ENCODE data around the gene MED28.

Gene MED28

DNA sequence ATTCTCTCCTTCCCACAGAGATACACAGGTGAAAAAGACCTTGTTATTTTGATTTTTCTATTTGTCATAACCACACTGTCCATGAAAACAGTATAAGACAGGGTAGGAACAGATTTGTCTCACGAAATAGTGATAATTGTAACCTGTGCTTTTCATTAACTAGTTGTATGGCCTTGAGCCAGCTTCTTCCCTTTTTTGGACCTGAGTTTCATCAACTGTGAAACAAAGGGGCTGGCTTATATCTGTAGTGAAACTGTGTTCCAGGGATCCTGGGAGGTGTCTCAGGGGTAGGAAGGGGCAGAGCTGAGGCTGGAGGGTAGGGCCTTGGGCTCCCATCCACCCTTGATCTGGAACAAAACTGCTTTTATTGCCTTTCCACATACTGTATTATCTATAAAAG, 50.9 kb downstream of the MED28 start:
- Histone ChIP-seq H3K9me3 (replicated peaks in 1 of 11) (peaks cover 0 to 14% (median 0%) of the 10 kb centered on the region in 11 experiments; a peak in 4 of 22 replicates), H3K4me1 (peaks cover 49 to 81% (median 63%) of the 10 kb centered on the region in 10 experiments), H4K20me1 (no peaks in the 10 kb centered on the region), H3K4me2 (peak overlapping the region; percentile 63 to 82 (median 73)), H3K9ac (peak overlapping the region in 3 of 11 experiments; percentile 19 to 34 (median 33); a peak in 4 of 22 replicates), H3K4me3 (no peak overlapping the region; a peak in 1 of 20 replicates), H3K27me3 (no peaks in the 10 kb centered on the region), H3K27ac (peak overlapping the region in 9 of 11 experiments; percentile 34 to 73 (median 57); a peak in 16 of 22 replicates), H3K36me3 (no peaks in the 10 kb centered on the region)
- TF ChIP-seq Cebpa-rat (IDR thresholded peaks at IDR 0.05): no peak

GRCh38 chr4:17665852-17666251, 51.4 kb downstream of the MED28 start:
- Histone ChIP-seq H3K4me1 (peaks cover 49 to 76% (median 63%) of the 10 kb centered on the region in 10 experiments), H3K27ac (peak overlapping the region in 7 of 11 experiments; percentile 34 to 73 (median 57); a peak in 9 of 22 replicates), H3K36me3 (no peaks in the 10 kb centered on the region), H3K4me2 (peak overlapping the region; percentile 63 to 82 (median 73)), H3K9me3 (replicated peaks in 1 of 11) (peaks cover 0 to 14% (median 0%) of the 10 kb centered on the region in 11 experiments; a peak in 5 of 22 replicates), H3K9ac (no peak overlapping the region), H4K20me1 (no peaks in the 10 kb centered on the region), H3K4me3 (no peak overlapping the region), H3K27me3 (no peaks in the 10 kb centered on the region)
- TF ChIP-seq Cebpa-rat (IDR thresholded peaks at IDR 0.05): no peak

DNA sequence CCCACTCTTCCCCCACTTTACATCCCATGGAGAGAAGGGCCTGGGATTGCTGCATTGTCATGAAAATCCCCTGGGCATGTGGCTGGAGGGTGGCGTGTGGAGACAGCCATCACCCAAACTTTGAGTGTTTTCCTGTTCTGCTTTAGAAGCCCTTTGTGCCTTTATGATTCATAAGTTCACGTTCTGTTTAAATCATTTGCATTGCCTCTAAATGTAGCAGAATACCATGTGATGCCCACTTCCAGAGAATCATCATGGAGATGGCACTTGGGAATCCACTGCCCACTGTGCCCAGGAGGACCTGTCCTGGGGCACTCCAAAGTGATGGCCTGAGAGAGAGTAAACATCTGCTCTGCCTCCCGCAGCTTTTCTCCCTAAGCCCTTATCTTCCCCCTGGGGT, 52.8 kb downstream of the MED28 start:
- Histone ChIP-seq H3K4me1 (peaks cover 47 to 62% (median 57%) of the 10 kb centered on the region in 10 experiments), H3K27me3 (no peaks in the 10 kb centered on the region), H3K4me3 (no peak overlapping the region), H3K27ac (peak overlapping the region in 2 of 11 experiments; percentile 1 to 7; a peak in 3 of 22 replicates), H3K36me3 (no peaks in the 10 kb centered on the region), H3K4me2 (peak overlapping the region; percentile 37 to 82 (median 58)), H3K9ac (no peak overlapping the region), H4K20me1 (no peaks in the 10 kb centered on the region), H3K9me3 (replicated peaks in 1 of 11) (peaks cover 6 to 19% (median 12%) of the 10 kb centered on the region in 11 experiments; a peak in 16 of 22 replicates)
- no peak for TF ChIP-seq Cebpa-rat (IDR thresholded peaks at IDR 0.05)

DNA sequence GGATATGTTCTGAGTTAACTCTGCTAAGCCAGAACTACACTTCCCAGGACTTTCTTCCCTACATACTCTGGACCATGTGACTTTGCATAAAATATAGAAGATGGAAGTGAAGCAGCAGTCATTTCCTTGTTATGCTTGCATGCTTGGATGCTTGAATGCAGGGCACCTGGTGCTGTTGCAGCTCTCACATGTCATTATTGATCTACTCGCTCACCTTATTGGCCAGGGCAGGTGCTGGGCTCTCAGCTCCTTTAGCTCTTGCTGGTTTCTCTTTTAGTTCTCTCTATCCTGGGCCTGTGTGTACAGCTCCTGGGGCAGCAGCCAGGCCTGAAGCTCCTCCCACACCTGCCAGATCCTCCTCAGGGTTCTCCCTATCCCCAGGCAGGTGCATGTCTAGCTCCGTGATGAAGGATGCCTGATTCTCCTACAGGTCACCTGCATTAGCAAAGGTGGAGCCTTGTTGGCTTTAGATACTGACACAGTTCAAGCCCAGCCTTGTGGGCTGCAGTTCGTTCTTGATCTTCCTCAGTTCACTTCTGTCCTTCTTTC, 53.3 kb downstream of the MED28 start:
- peaks cover 42 to 57% (median 52%) of the 10 kb centered on the region in 10 experiments for H3K4me1 ChIP-seq
- H3K36me3 ChIP-seq: no peaks in the 10 kb centered on the region
- H3K4me3 ChIP-seq: no peak overlapping the region
- peak overlapping the region; percentile 37 to 82 (median 58) for H3K4me2 ChIP-seq
- no peaks in the 10 kb centered on the region for H4K20me1 ChIP-seq
- peaks cover 11 to 21% (median 16%) of the 10 kb centered on the region in 11 experiments; a peak in 16 of 22 replicates for H3K9me3 ChIP-seq (replicated peaks in 1 of 11)
- H3K27ac ChIP-seq: peak overlapping the region in 2 of 11 experiments; percentile 1 to 7; a peak in 2 of 22 replicates
- no peaks in the 10 kb centered on the region for H3K27me3 ChIP-seq
- no peak for TF ChIP-seq Cebpa-rat (IDR thresholded peaks at IDR 0.05)
- no peak overlapping the region for H3K9ac ChIP-seq

GRCh38 chr4:17670423-17670822, 56.0 kb downstream of the MED28 start:
- Histone ChIP-seq H3K4me3 (no peak overlapping the region), H3K9me3 (replicated peaks in 1 of 11) (peaks cover 11 to 28% (median 17%) of the 10 kb centered on the region in 11 experiments; a peak in 16 of 22 replicates), H3K4me1 (peaks cover 18 to 30% (median 25%) of the 10 kb centered on the region in 10 experiments), H3K9ac (no peak overlapping the region), H3K4me2 (no peak overlapping the region), H3K36me3 (no peaks in the 10 kb centered on the region), H3K27me3 (no peaks in the 10 kb centered on the region), H3K27ac (no peak overlapping the region), H4K20me1 (no peaks in the 10 kb centered on the region)
- TF ChIP-seq Cebpa-rat (IDR thresholded peaks at IDR 0.05): no peak

DNA sequence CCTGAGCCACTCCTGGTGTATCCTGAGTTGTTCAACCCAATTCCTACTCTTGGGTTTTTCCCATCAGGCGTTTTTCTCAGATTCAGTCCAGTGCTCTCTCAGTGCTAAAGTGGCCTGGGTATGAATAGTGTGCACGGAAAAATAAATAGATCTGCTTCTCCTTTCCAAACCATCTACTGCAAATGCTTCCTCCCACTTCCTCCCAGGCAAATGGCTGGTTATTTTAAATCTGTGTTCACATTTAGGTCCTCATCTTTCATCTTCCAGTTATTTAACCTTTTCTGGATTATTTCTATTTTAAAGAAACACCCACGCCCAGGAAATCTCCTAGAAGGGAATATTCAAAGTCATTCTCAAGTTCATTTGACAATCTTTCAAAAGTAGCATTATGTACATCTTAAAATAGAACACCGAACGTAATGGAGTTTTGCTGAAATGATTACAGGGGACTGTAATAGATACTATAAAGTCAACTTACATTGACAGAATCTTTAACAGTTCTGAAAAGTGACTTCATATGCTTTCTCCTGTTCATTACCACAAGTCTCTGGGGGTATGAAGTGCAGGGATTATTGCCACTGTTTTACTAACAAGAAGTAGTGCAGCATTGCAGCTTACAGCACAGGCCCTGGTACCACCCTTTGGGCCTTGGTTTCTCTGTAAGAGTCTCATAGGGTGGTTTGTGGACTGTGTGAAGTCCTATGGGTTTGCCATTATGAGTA, 66.3 kb downstream of the MED28 start:
- no peak overlapping the region for H3K4me3 ChIP-seq
- no peaks in the 10 kb centered on the region for H3K27me3 ChIP-seq
- H3K27ac ChIP-seq: peak overlapping the region in 1 of 11 experiments; percentile 5; a peak in 2 of 22 replicates
- no peaks in the 10 kb centered on the region for H4K20me1 ChIP-seq
- H3K4me2 ChIP-seq: peak overlapping the region; percentile 12 to 58 (median 46)
- no peaks in the 10 kb centered on the region for H3K36me3 ChIP-seq
- H3K9ac ChIP-seq: no peak overlapping the region
- no peak for TF ChIP-seq Cebpa-rat (IDR thresholded peaks at IDR 0.05)
- H3K9me3 ChIP-seq (replicated peaks in 1 of 11): peaks cover 8 to 23% (median 9%) of the 10 kb centered on the region in 11 experiments; a peak in 13 of 22 replicates
- peaks cover 12 to 24% (median 16%) of the 10 kb centered on the region in 10 experiments for H3K4me1 ChIP-seq

DNA sequence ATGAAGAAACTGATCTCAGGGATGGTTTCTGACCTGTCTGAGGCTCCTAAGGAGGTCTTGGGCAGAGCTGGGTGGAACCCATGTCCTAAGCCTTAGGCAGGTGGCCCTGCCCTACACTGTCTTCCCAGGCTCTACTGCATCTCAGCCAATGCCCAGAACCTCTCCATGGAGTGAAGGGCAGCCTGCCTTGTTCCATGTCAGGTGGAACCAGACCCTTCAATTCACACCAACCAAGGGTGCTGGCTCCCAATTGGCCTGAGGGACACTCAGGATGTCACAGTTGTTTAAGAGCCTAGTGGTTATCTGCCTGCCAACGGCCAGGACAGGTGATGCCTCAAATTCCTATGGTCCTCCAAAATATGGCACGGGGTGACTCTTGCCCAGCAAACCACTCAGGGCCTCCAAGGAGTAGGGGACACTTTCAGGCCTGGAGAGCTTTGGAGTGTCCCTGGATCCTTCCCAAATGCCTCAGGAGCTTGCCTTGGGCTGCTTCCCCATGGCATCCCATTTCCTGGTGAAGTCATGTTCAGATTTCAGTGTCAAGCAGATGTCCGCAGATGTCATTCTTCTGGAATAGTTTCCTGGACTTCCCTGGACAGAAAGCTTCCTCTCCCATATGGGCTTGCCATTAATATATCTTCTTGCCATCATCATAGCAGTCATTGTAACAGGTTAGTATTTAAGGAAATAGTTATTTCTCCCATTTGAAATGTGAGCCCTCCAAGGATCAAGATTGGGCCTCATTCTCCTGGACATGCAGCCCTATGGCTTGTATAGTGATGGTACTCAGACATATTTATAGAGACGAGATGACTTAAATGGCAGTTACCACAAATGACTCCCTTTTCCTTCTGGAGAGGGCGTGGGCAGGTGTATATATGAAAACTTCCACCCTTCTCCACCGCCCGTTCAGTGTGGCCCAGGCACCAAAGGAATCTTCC, 67.1 kb downstream of the MED28 start:
- Histone ChIP-seq H3K36me3 (no peaks in the 10 kb centered on the region), H3K27me3 (no peaks in the 10 kb centered on the region), H3K9ac (no peak overlapping the region), H3K4me2 (peak overlapping the region; percentile 12 to 58 (median 43)), H3K9me3 (replicated peaks in 1 of 11) (peaks cover 8 to 23% (median 9%) of the 10 kb centered on the region in 11 experiments; a peak in 13 of 22 replicates), H3K27ac (no peak overlapping the region), H4K20me1 (no peaks in the 10 kb centered on the region), H3K4me3 (no peak overlapping the region), H3K4me1 (peaks cover 12 to 24% (median 16%) of the 10 kb centered on the region in 10 experiments)
- TF ChIP-seq Cebpa-rat (IDR thresholded peaks at IDR 0.05): no peak

DNA sequence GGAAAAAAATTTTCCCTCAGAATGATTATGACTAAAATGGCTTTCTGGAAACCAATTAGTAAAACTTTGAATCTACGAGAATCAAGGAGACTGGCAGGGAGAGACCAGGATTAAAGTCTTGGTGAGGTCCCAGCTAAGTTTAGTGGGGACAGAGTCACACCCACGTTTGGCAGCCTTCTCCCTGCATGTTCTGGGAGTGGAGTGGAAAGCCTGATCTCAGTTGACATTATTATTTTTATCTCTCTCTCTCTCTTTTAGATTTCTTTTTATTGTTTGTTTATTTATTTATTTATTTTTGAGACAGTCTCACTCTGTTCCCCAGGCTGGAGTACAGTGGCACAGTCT, 67.8 kb downstream of the MED28 start:
- no peaks in the 10 kb centered on the region for H3K36me3 ChIP-seq
- H4K20me1 ChIP-seq: no peaks in the 10 kb centered on the region
- peaks cover 12 to 24% (median 16%) of the 10 kb centered on the region in 10 experiments for H3K4me1 ChIP-seq
- no peak overlapping the region for H3K27ac ChIP-seq
- H3K9me3 ChIP-seq (replicated peaks in 1 of 11): peaks cover 8 to 20% (median 9%) of the 10 kb centered on the region in 11 experiments; a peak in 12 of 22 replicates
- H3K4me3 ChIP-seq: no peak overlapping the region
- no peak for TF ChIP-seq Cebpa-rat (IDR thresholded peaks at IDR 0.05)
- H3K9ac ChIP-seq: no peak overlapping the region
- no peaks in the 10 kb centered on the region for H3K27me3 ChIP-seq
- no peak overlapping the region for H3K4me2 ChIP-seq

All from BLaER1 treated with 17β-estradiol and CSF1 and Interleukin-3, amounts not matched to agents 10 nM and 100 nM (cell line).